A549 (cell line): ENCODE results near the gene KCNG2. TPM values are rescaled to one million over a fixed set of nuclear protein-coding genes. Genes with fewer than 3 reads are reported as not detected.

Experiments used
- ATAC-seq, 2 experiments: fragments of 200-7000 bp in 1 of 2; fragments of >200 bp in 1 of 2; cut with Nextera tagmentation in 1 of 2; cut with Tn5 transposase in 1 of 2; 3 replicates each; pipeline versions ENCODE4 v1.8.0 to v1.9.1; 2018 to 2020; ENCODE audit warnings: mild to moderate bottlenecking in 1 of 2, moderate library complexity in 1 of 2
- CTCF ChIA-PET: fragments of 300-600 bp; sonication (Branson Sonifier 250); formaldehyde crosslinking; extraction: SDS; loops from one replicate; lab custom pipeline; 2021; ENCODE audit warnings: antibody characterized with exemption, inconsistent platforms; lab: Yijun Ruan, JAX
- POLR2A ChIA-PET: fragments of 350-600 bp; formaldehyde crosslinking; extraction: SDS; loops from one replicate; lab custom pipeline; 2021; ENCODE audit warnings: antibody characterized with exemption, inconsistent platforms; lab: Yijun Ruan, JAX
- DNase-seq, 2 experiments: peaks; one replicate each; pipeline versions ENCODE4 v3.0.0 to v3.0.0-alpha.2; 2011 to 2016; ENCODE audit warnings: low read depth in 1 of 2, low spot score in 1 of 2
- FAIRE-seq: peaks from 2 replicates; lab custom pipeline; 2011; peaks lifted over from hg19 to GRCh38; lab: Jason Lieb, UNC
- H3K27ac ChIP-seq, 2 experiments: fragments of >200 bp; sonication (Bioruptor Twin); formaldehyde crosslinking; 3 replicates each; pipeline ENCODE4 v1.5.1; 2016 to 2017
- H3K4me1 ChIP-seq: fragments of >200 bp; sonication (Bioruptor Twin); formaldehyde crosslinking; 3 replicates; pipeline ENCODE4 v1.6.1; 2016
- H3K4me2 ChIP-seq: fragments of >200 bp; sonication (Bioruptor Twin); formaldehyde crosslinking; 3 replicates; pipeline ENCODE4 v1.6.1; 2016
- H3K4me3 ChIP-seq: fragments of >200 bp; sonication (Bioruptor Twin); formaldehyde crosslinking; 3 replicates; pipeline ENCODE4 v1.5.1; 2016
- H3K9me3 ChIP-seq: fragments of >200 bp; sonication (Bioruptor Twin); formaldehyde crosslinking; 3 replicates; pipeline ENCODE4 v1.6.1; 2016
- BHLHE40 ChIP-seq: IDR thresholded peaks from 2 replicates; pipeline ENCODE4 v1.6.1; 2012; ENCODE audit warnings: low read depth, low read length, inconsistent platforms
- CBX2 ChIP-seq: fragments of 200-600 bp; sonication (generic); IDR thresholded peaks from 2 replicates; pipeline ENCODE4 v1.6.1; 2016; ENCODE audit warnings: low read depth, mild to moderate bottlenecking, borderline replicate concordance
- CBX8 ChIP-seq: fragments of 200-600 bp; sonication (generic); IDR thresholded peaks from 2 replicates; pipeline ENCODE4 v1.6.1; 2016
- ESRRA ChIP-seq: fragments of 150-350 bp; IDR thresholded peaks from 2 replicates; pipeline ENCODE4 v1.6.1; 2014; ENCODE audit warnings: mild to moderate bottlenecking, low read length, borderline replicate concordance
- FOSB ChIP-seq: fragments of 250-450 bp; sonication (Bioruptor Pico); IDR thresholded peaks from 2 replicates; pipeline ENCODE4 v1.5.0; 2020; ENCODE audit warnings: mild to moderate bottlenecking, moderate library complexity
- FOSL2 ChIP-seq, 2 experiments: fragments of 450-650 bp in 1 of 2; fragments of >200 bp in 1 of 2; sonication (Bioruptor Twin) in 1 of 2; formaldehyde crosslinking; IDR thresholded peaks; 2 replicates each; pipeline versions ENCODE4 v1.5.0 to v1.6.1; 2016 to 2020; ENCODE audit warnings: mild to moderate bottlenecking in 1 of 2, moderate library complexity in 1 of 2
- HEYL ChIP-seq: fragments of 250-450 bp; sonication (Bioruptor Pico); IDR thresholded peaks from 2 replicates; pipeline ENCODE4 v1.8.0; 2021; ENCODE audit warnings: mild to moderate bottlenecking, moderate library complexity
- JUN ChIP-seq, 2 experiments: fragments of >200 bp; sonication (Bioruptor Twin); formaldehyde crosslinking; IDR thresholded peaks; 2 replicates in 1 of 2; 3 replicates in 1 of 2; pipeline ENCODE4 v1.6.1; 2016 to 2017
- KDM1A ChIP-seq: fragments of 200-600 bp; sonication (generic); IDR thresholded peaks from 2 replicates; pipeline ENCODE4 v1.6.1; 2016; ENCODE audit warnings: low read depth, mild to moderate bottlenecking
- MAX ChIP-seq: IDR thresholded peaks from 2 replicates; pipeline ENCODE4 v1.6.1; 2012
- MYC ChIP-seq: IDR thresholded peaks from 2 replicates; pipeline ENCODE4 v1.6.1; 2012; ENCODE audit warnings: mild to moderate bottlenecking, inconsistent platforms, low read length, improper control_type of control experiment, borderline replicate concordance
- NPAS2 ChIP-seq: fragments of 250-450 bp; sonication (Bioruptor Pico); IDR thresholded peaks from 2 replicates; pipeline ENCODE4 v1.8.0; 2022; ENCODE audit warnings: mild to moderate bottlenecking, moderate library complexity, borderline replicate concordance
- PBX3 ChIP-seq: IDR thresholded peaks from 2 replicates; pipeline ENCODE4 v1.6.1; 2012
- RAD21 ChIP-seq, 2 experiments: fragments of >200 bp in 1 of 2; sonication (Bioruptor Twin) in 1 of 2; formaldehyde crosslinking in 1 of 2; IDR thresholded peaks in 1 of 2; conservative IDR thresholded peaks in 1 of 2; 2 replicates in 1 of 2; 3 replicates in 1 of 2; pipeline ENCODE4 v1.6.1; 2012 to 2018; ENCODE audit warnings: inconsistent platforms in 1 of 2
- RARB ChIP-seq: fragments of 250-450 bp; sonication (Bioruptor Pico); IDR thresholded peaks from 2 replicates; pipeline ENCODE4 v1.8.0; 2021; ENCODE audit warnings: mild to moderate bottlenecking, moderate library complexity
- RFX5 ChIP-seq: fragments of 450-650 bp; IDR thresholded peaks from 2 replicates; pipeline ENCODE4 v1.7.1; 2014; ENCODE audit warnings: antibody characterized with exemption, mild to moderate bottlenecking, moderate library complexity
- RNF2 ChIP-seq: fragments of 200-600 bp; sonication (generic); IDR thresholded peaks from 2 replicates; pipeline ENCODE4 v1.6.1; 2016; ENCODE audit warnings: low read depth, mild to moderate bottlenecking, antibody characterized with exemption, moderate library complexity, borderline replicate concordance
- TFCP2L1 ChIP-seq: fragments of 250-450 bp; sonication (Bioruptor Pico); IDR thresholded peaks from 2 replicates; pipeline ENCODE4 v1.5.0; 2021; ENCODE audit warnings: mild to moderate bottlenecking
- TP53 ChIP-seq: fragments of 250-450 bp; sonication (Bioruptor Pico); IDR thresholded peaks from 2 replicates; pipeline ENCODE4 v1.5.0; 2021; ENCODE audit warnings: mild to moderate bottlenecking, moderate library complexity
- ZNF302 ChIP-seq: fragments of 250-450 bp; sonication (Bioruptor Pico); IDR thresholded peaks from 2 replicates; pipeline ENCODE4 v1.9.0; 2021; ENCODE audit warnings: inconsistent platforms, mild to moderate bottlenecking, moderate library complexity
- WGBS: methylation state at CpG from one replicate; pipeline ENCODE4 v1.1.6; 2017; ENCODE audit errors: missing lambda C conversion rate; 5-methylcytosine and 5-hydroxymethylcytosine counted together
- polyA plus RNA-seq, 4 experiments: library from polyadenylated mRNA; depleted of rRNA in 3 of 4; stranded (reverse); fragments of >200 nt; fragmentation: RNase III in 1 of 4; extraction: RNeasy Plus Mini Kit Qiagen cat#74134 plus additional on column Dnase treatment in 1 of 4; gene quantifications; 2 replicates in 3 of 4; 3 replicates in 1 of 4; pipeline ENCODE4 v1.2.3, GENCODE V29; 2011 to 2017
- TF ChIP-seq, protein P1 (sequence below): fragments of >200 bp; sonication (Bioruptor Twin); formaldehyde crosslinking; IDR thresholded peaks from 3 replicates; pipeline ENCODE4 v1.6.1; 2016
- TF ChIP-seq, protein P2 (sequence below): fragments of 250-450 bp; sonication (Bioruptor Pico); IDR thresholded peaks from 2 replicates; pipeline ENCODE4 v1.5.0; 2021; ENCODE audit warnings: mild to moderate bottlenecking, moderate library complexity, borderline replicate concordance

The KCNG2 gene
- polyA plus RNA-seq, 2 of the 4 experiments (the other 2 are of a cell fraction): not detected

GRCh38 chr18:79779021-79779699 lies 18.6 kb upstream of the KCNG2 start (continued):
- no peak for TF ChIP-seq TFCP2L1 (CRISPR knock-in tag)
- TF ChIP-seq, all 56 proteins: peak for 0

DNA sequence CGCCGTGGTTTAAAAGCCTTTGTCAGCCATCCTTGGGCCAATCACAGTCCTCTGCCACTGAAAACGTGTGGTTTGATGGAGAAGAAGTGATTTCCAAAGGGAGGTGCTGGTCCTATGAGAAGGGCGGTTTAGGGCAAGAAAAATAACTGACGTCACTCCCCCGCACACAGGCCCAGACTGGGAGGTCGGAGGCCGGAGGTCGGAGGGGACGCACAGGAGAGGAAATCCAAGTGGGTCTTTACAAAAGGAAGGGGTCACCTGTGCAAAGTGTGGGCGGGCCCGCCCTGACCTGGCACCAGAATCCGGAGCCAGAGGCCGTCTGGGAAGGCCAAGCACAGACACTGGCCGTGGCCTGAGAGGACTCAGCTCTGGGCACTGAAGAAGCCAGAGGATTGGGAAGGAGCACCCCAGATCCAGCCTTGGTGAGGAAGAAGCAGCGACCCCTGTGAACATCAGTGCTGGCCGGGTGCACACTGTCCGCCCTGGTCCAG lies 18.0 kb upstream of the KCNG2 start:
- ChIA-PET CTCF (no interaction called here), POLR2A (no interaction called here)
- 61% methylated on average over 14 of the region's 18 CpGs for WGBS
- no peak for TF ChIP-seq RARB (CRISPR knock-in tag)
- no peak for TF ChIP-seq CBX8
- TF ChIP-seq, protein P1, sequence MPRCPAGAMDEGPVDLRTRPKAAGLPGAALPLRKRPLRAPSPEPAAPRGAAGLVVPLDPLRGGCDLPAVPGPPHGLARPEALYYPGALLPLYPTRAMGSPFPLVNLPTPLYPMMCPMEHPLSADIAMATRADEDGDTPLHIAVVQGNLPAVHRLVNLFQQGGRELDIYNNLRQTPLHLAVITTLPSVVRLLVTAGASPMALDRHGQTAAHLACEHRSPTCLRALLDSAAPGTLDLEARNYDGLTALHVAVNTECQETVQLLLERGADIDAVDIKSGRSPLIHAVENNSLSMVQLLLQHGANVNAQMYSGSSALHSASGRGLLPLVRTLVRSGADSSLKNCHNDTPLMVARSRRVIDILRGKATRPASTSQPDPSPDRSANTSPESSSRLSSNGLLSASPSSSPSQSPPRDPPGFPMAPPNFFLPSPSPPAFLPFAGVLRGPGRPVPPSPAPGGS: no peak
- no peaks in the 10 kb centered on the region for H3K9me3 ChIP-seq
- DNase-seq: no peak
- FAIRE-seq: no peak
- ATAC-seq: no peak
- H3K4me2 ChIP-seq: no peak overlapping the region
- H3K27ac ChIP-seq: no peak overlapping the region
- no peaks in the 10 kb centered on the region for H3K4me1 ChIP-seq
- H3K4me3 ChIP-seq: no peak overlapping the region

GRCh38 chr18:79780547-79780946 lies 17.2 kb upstream of the KCNG2 start:
- WGBS: 83% methylated on average over 5 of the region's 8 CpGs
- ChIA-PET POLR2A (no interaction called here), CTCF (no interaction called here)
- DNase-seq (no peak), ATAC-seq (no peak), FAIRE-seq (no peak)
- H3K9me3 ChIP-seq: no peaks in the 10 kb centered on the region
- TF ChIP-seq RFX5 (no peak), KDM1A (no peak), HEYL (CRISPR knock-in tag) (no peak), TFCP2L1 (CRISPR knock-in tag) (no peak), PBX3 (no peak), MYC (no peak), ZNF302 (CRISPR knock-in tag) (no peak), NPAS2 (CRISPR knock-in tag) (no peak)
- TF ChIP-seq, protein P2, sequence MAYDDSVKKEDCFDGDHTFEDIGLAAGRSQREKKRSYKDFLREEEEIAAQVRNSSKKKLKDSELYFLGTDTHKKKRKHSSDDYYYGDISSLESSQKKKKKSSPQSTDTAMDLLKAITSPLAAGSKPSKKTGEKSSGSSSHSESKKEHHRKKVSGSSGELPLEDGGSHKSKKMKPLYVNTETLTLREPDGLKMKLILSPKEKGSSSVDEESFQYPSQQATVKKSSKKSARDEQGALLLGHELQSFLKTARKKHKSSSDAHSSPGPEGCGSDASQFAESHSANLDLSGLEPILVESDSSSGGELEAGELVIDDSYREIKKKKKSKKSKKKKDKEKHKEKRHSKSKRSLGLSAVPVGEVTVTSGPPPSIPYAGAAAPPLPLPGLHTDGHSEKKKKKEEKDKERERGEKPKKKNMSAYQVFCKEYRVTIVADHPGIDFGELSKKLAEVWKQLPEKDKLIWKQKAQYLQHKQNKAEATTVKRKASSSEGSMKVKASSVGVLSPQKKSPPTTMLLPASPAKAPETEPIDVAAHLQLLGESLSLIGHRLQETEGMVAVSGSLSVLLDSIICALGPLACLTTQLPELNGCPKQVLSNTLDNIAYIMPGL: no peak
- no peak overlapping the region for H3K4me3 ChIP-seq
- no peak overlapping the region for H3K4me2 ChIP-seq
- no peak overlapping the region for H3K27ac ChIP-seq
- no peaks in the 10 kb centered on the region for H3K4me1 ChIP-seq

DNA sequence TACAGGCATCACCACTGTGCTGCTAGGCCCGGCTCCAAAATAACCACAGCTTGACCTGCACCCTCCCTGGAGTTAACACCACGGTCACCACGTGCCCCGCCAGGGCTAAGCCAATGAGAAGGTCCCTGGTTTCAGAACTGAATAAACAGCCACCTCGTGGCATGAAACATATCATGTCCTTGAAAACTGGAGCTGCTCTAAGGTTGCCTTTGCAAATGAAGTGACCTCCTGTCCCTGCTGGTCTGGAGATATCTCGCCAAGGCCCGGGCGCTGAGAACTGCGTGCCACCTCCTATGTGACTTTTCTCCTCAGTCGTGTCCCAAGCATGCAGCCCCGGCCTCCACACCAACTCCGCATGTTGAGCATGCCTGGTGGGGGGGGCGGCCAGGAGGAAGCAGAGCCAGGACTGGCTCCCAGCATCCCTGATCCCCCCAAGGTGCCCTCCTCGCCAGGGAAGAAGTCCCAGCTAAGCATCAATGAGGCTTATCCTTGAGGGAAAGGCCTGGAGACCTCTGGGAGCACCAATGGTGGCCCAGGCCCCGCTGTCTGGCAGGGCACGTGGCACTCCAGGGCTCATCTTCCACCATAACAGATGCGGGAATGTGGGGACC lies 16.3 kb upstream of the KCNG2 start:
- DNase-seq (no peak), ATAC-seq (no peak), FAIRE-seq (no peak)
- CTCF ChIA-PET: no interaction called here
- Histone ChIP-seq H3K4me1 (no peaks in the 10 kb centered on the region), H3K27ac (no peak overlapping the region), H3K4me2 (no peak overlapping the region), H3K9me3 (no peaks in the 10 kb centered on the region), H3K4me3 (no peak overlapping the region)
- POLR2A ChIA-PET: no interaction called here
- TF ChIP-seq JUN (IDR thresholded peaks at IDR 0.05): no peak
- no peak for TF ChIP-seq BHLHE40
- no peak for TF ChIP-seq CBX2
- TF ChIP-seq ESRRA: no peak
- no peak for TF ChIP-seq TP53 (CRISPR knock-in tag)
- TF ChIP-seq RNF2: no peak
- TF ChIP-seq RAD21 (conservative IDR thresholded peaks at IDR 0.05 in 1 of 2, IDR thresholded peaks at IDR 0.05 in 1 of 2): no peak
- no peak for TF ChIP-seq FOSB (CRISPR knock-in tag)
- no peak for TF ChIP-seq MAX
- no peak for TF ChIP-seq FOSL2 (IDR thresholded peaks at IDR 0.05)
- TF ChIP-seq FOSL2 (CRISPR knock-in tag; IDR thresholded peaks at IDR 0.05): no peak
- WGBS: 64% methylated on average over 10 of the region's 17 CpGs
